Neural cell (in vitro differentiated cells): ENCODE measurements around the gene PLA2G10. TPM values are rescaled to one million over a fixed set of nuclear protein-coding genes. Genes with fewer than 3 reads are reported as not detected.
"Not testable (repeated sequence)": the region's sequence is repeated elsewhere in the genome, so short reads cannot be mapped to it uniquely, and the experiment has no call there.

Experiments
- H2AFZ ChIP-seq: fragments of 200-600, 300-800 bp; sonication (generic), shearing (Covaris generic); 2 replicates; pipeline ENCODE4 v1.6.0; 2014; ENCODE audit warnings: low read depth, mild to moderate bottlenecking, antibody characterized with exemption, low read length, moderate library complexity
- H3F3A ChIP-seq: fragments of 200-600 bp; shearing (Covaris generic); 2 replicates; pipeline ENCODE4 v1.6.1; 2016; ENCODE audit warnings: mild to moderate bottlenecking, moderate library complexity, mixed read lengths, antibody characterized with exemption, low read length; ENCODE audit not compliant: insufficient read depth, poor library complexity, severe bottlenecking
- H3K27ac ChIP-seq: fragments of 200-600, 300-800 bp; sonication (generic), shearing (Covaris generic); 2 replicates; pipeline ENCODE4 v1.5.1; 2014; ENCODE audit warnings: mild to moderate bottlenecking, low read length, moderate library complexity
- H3K27me3 ChIP-seq: fragments of 300-800, 200-600 bp; sonication (generic), shearing (Covaris generic); 2 replicates; pipeline ENCODE4 v1.6.0; 2014; ENCODE audit warnings: mild to moderate bottlenecking, low read depth, low read length, moderate library complexity; ENCODE audit not compliant: insufficient read depth
- H3K36me3 ChIP-seq: fragments of 300-800, 200-600 bp; sonication (generic), shearing (Covaris generic); 2 replicates; pipeline ENCODE4 v1.5.1; 2014; ENCODE audit warnings: mild to moderate bottlenecking, antibody characterized with exemption, low read length, moderate library complexity; ENCODE audit not compliant: insufficient read depth
- H3K4me2 ChIP-seq: fragments of 300-800, 200-600 bp; sonication (generic), shearing (Covaris generic); 2 replicates; pipeline ENCODE4 v1.6.0; 2014; ENCODE audit warnings: mild to moderate bottlenecking, low read length
- H3K4me3 ChIP-seq: fragments of 300-800, 200-600 bp; sonication (generic), shearing (Covaris generic); 2 replicates; pipeline ENCODE4 v1.5.1; 2014; ENCODE audit warnings: mild to moderate bottlenecking, low read length, moderate library complexity
- H3K79me2 ChIP-seq: fragments of 200-600 bp; shearing (Covaris generic); replicated peaks from 2 replicates; pipeline ENCODE4 v1.6.0; 2014; ENCODE audit warnings: mild to moderate bottlenecking, low read length, moderate library complexity; ENCODE audit not compliant: insufficient read depth
- H3K9ac ChIP-seq: fragments of 300-800, 200-600 bp; sonication (generic), shearing (Covaris generic); 2 replicates; pipeline ENCODE4 v1.6.1; 2016; ENCODE audit warnings: mild to moderate bottlenecking, low read length, mixed read lengths
- H3K9me2 ChIP-seq: fragments of 200-600 bp; shearing (Covaris generic); 2 replicates; pipeline ENCODE4 v1.6.1; 2016; ENCODE audit warnings: mild to moderate bottlenecking, low read length, mixed read lengths; ENCODE audit not compliant: insufficient read depth
- H3K9me3 ChIP-seq: fragments of 200-600, 300-800 bp; sonication (generic), shearing (Covaris generic); 2 replicates; pipeline ENCODE4 v1.6.1; 2016; ENCODE audit warnings: mild to moderate bottlenecking, mixed run types, low read length, moderate library complexity, mixed read lengths
- H4K20me1 ChIP-seq: fragments of 200-600 bp; shearing (Covaris generic); 2 replicates; pipeline ENCODE4 v1.6.1; 2016; ENCODE audit warnings: mild to moderate bottlenecking, mixed run types; ENCODE audit not compliant: insufficient read depth
- CTCF ChIP-seq: fragments of 450-650 bp; IDR thresholded peaks from 2 replicates; pipeline ENCODE4 v1.5.1; 2014; ENCODE audit warnings: antibody characterized with exemption, mild to moderate bottlenecking, moderate library complexity; ENCODE audit not compliant: poor library complexity, severe bottlenecking
- EP300 ChIP-seq: fragments of 450-650 bp; conservative IDR thresholded peaks from 2 replicates; pipeline ENCODE4 v1.6.1; 2014; ENCODE audit warnings: antibody characterized with exemption, mild to moderate bottlenecking, moderate library complexity; ENCODE audit not compliant: poor library complexity, severe bottlenecking
- EZH2 ChIP-seq: fragments of 200-600, 300-800 bp; shearing (Covaris generic), sonication (generic); IDR thresholded peaks from 2 replicates; pipeline ENCODE4 v1.6.1; 2014; ENCODE audit warnings: antibody characterized with exemption, low read length, borderline replicate concordance, mild to moderate bottlenecking; ENCODE audit not compliant: insufficient read depth, poor library complexity, severe bottlenecking
- MXI1 ChIP-seq: fragments of 450-650 bp; conservative IDR thresholded peaks from 2 replicates; pipeline ENCODE4 v1.6.1; 2014; ENCODE audit warnings: antibody characterized with exemption, mild to moderate bottlenecking; ENCODE audit not compliant: poor library complexity, severe bottlenecking
- POLR2AphosphoS5 ChIP-seq: IDR thresholded peaks from 2 replicates; pipeline ENCODE4 v1.6.1; 2012
- RAD21 ChIP-seq: fragments of 450-650 bp; conservative IDR thresholded peaks from 2 replicates; pipeline ENCODE4 v1.6.1; 2014; ENCODE audit warnings: antibody characterized with exemption, mild to moderate bottlenecking, moderate library complexity
- REST ChIP-seq: IDR thresholded peaks from 2 replicates; pipeline ENCODE4 v1.6.1; 2012; ENCODE audit warnings: borderline replicate concordance
- SMC3 ChIP-seq: fragments of 450-650 bp; conservative IDR thresholded peaks from 2 replicates; pipeline ENCODE4 v1.6.1; 2014; ENCODE audit warnings: antibody characterized with exemption, mild to moderate bottlenecking, moderate library complexity; ENCODE audit not compliant: poor library complexity
- TAF1 ChIP-seq: IDR thresholded peaks from 2 replicates; pipeline ENCODE4 v1.6.1; 2012; ENCODE audit warnings: low read depth
- polyA plus RNA-seq: library from polyadenylated mRNA; depleted of rRNA; stranded (reverse); fragments of >200 nt; gene quantifications from 2 replicates; pipeline ENCODE4 v1.2.3, GENCODE V29; 2014

PLA2G10 gene
- polyA plus RNA-seq, 1 donor from 2014 or later = not detected

GRCh38 chr16:14701859-14702258 is 7.8 kb upstream of the PLA2G10 start:
- not testable (repeated sequence) for H2AFZ ChIP-seq, H3K9me2 ChIP-seq, H3K9ac ChIP-seq, H3K4me3 ChIP-seq, H3K4me2 ChIP-seq, H3K9me3 ChIP-seq, H3K27ac ChIP-seq, H3K27me3 ChIP-seq, H3F3A ChIP-seq, H3K79me2 ChIP-seq, H3K36me3 ChIP-seq, H4K20me1 ChIP-seq

GRCh38 chr16:14685870-14686793 is 8.0 kb downstream of the PLA2G10 start:
- H3K9me2 ChIP-seq, H2AFZ ChIP-seq, H3K79me2 ChIP-seq, H3K9ac ChIP-seq, H3F3A ChIP-seq, H3K9me3 ChIP-seq, H4K20me1 ChIP-seq, H3K27ac ChIP-seq, H3K4me3 ChIP-seq, H3K36me3 ChIP-seq, H3K4me2 ChIP-seq, H3K27me3 ChIP-seq: not testable (repeated sequence)

GRCh38 chr16:14682121-14682520 is 12.0 kb downstream of the PLA2G10 start:
- Histone ChIP-seq H3K27me3 (no peaks in the 10 kb centered on the region), H3K36me3 (no peaks in the 10 kb centered on the region), H4K20me1 (no peaks in the 10 kb centered on the region), H3K4me3 (no peak overlapping the region), H3K79me2 (no peaks in the 10 kb centered on the region), H2AFZ (no peak overlapping the region), H3K9me3 (no peaks in the 10 kb centered on the region), H3K27ac (no peak overlapping the region), H3F3A (no peaks in the 10 kb centered on the region), H3K9ac (no peak overlapping the region), H3K4me2 (no peak overlapping the region), H3K9me2 (no peaks in the 10 kb centered on the region)
- TF ChIP-seq RAD21 (no peak), REST (no peak), EP300 (no peak), POLR2AphosphoS5 (no peak), EZH2 (no peak), SMC3 (no peak), CTCF (no peak), MXI1 (no peak), TAF1 (no peak)
